GM18498 (cell line): Measurements from ENCODE around the gene TSPAN33.
"Not testable (repeated sequence)": the region's sequence is repeated elsewhere in the genome, so short reads cannot be mapped to it uniquely, and the experiment has no call there.

ENCODE experiments used
- ATAC-seq: cut with Tn5 transposase; IDR thresholded peaks from one replicate; pipeline ENCODE4 v1.9.1; 2021; ENCODE audit warnings: mild to moderate bottlenecking, moderate library complexity; ENCODE audit not compliant: unreplicated experiment

TSPAN33 gene

GRCh38 chr7:129169171-129169671 lies 24.7 kb downstream of the TSPAN33 start:
- ATAC-seq, result peak; percentile 44

- ATAC-seq, result peak; percentile 64
These were observed 25.4 kb downstream of the TSPAN33 start for GRCh38 chr7:129169686-129170440.

GRCh38 chr7:129170441-129171021 lies 26.0 kb downstream of the TSPAN33 start:
- no peak for ATAC-seq

- not testable (repeated sequence) for ATAC-seq
These were observed 29.4 kb downstream of the TSPAN33 start for GRCh38 chr7:129173861-129174260.

- no peak for ATAC-seq
These were observed 32.6 kb downstream of the TSPAN33 start for GRCh38 chr7:129176916-129177710.

- no peak for ATAC-seq
These were observed 40.6 kb downstream of the TSPAN33 start for GRCh38 chr7:129184981-129185670.

GRCh38 chr7:129186749-129187260 lies 42.3 kb downstream of the TSPAN33 start:
- ATAC-seq, result no peak

- no peak for ATAC-seq
These were observed 43.3 kb downstream of the TSPAN33 start for GRCh38 chr7:129187681-129188371.

GRCh38 chr7:129188372-129188891 lies 43.9 kb downstream of the TSPAN33 start, which contains the start of gene SMO:
SMO (plus strand) TSS chr7:129188633; CDS start chr7:129189152, 519 bp downstream.
- ATAC-seq, result peak; percentile 39

GRCh38 chr7:129188892-129189660 lies 44.6 kb downstream of the TSPAN33 start:
- peak; percentile 42 for ATAC-seq

GRCh38 chr7:129189661-129190310 lies 45.3 kb downstream of the TSPAN33 start:
- no peak for ATAC-seq

- no peak for ATAC-seq
These were observed 46.8 kb downstream of the TSPAN33 start for GRCh38 chr7:129191272-129191671.

GRCh38 chr7:129193892-129194291 lies 49.4 kb downstream of the TSPAN33 start:
- no peak for ATAC-seq

GRCh38 chr7:129197771-129198170 lies 53.3 kb downstream of the TSPAN33 start:
- ATAC-seq, result no peak

GRCh38 chr7:129199406-129199805 lies 54.9 kb downstream of the TSPAN33 start:
- no peak for ATAC-seq

GRCh38 chr7:129202058-129202777 lies 57.7 kb downstream of the TSPAN33 start:
- no peak for ATAC-seq

GRCh38 chr7:129203050-129203741 lies 58.7 kb downstream of the TSPAN33 start:
- ATAC-seq, result no peak
